GM19328 (cell line): Measurements from ENCODE around the gene SAV1.

Experiments used
- ATAC-seq: cut with Tn5 transposase; IDR thresholded peaks from one replicate; pipeline ENCODE4 v1.9.1; 2021; ENCODE audit warnings: mild to moderate bottlenecking, moderate library complexity; ENCODE audit not compliant: unreplicated experiment

SAV1 gene

GRCh38 chr14:50610465-50610864 is 57.6 kb downstream of the SAV1 start:
- no peak for ATAC-seq

DNA sequence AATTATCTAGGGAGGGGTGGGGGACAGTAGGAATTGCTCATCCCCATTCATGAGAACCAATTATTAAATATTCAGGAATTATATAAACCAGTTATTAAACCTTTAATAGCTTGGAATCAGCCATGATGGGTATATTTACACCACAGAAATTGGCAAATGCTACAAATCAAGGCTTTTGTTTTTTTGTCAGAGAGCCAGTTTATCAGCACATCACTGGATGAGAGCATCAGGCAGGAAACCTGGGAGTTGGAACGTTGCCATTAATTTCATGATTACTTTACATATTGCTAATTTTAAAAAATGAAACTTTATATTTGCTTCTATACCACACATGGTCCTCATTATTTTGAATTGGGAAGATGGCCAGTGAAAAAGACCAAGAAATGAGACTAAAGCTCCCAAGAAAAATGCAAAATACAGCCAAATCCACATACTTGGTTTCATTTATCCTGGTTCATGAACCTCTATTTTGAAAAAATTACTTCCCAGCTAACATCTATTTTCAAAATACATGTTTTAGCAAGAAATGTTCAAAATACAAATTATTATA is 59.7 kb downstream of the SAV1 start:
- no peak for ATAC-seq

GRCh38 chr14:50607761-50608160 is 60.3 kb downstream of the SAV1 start:
- ATAC-seq: no peak

DNA sequence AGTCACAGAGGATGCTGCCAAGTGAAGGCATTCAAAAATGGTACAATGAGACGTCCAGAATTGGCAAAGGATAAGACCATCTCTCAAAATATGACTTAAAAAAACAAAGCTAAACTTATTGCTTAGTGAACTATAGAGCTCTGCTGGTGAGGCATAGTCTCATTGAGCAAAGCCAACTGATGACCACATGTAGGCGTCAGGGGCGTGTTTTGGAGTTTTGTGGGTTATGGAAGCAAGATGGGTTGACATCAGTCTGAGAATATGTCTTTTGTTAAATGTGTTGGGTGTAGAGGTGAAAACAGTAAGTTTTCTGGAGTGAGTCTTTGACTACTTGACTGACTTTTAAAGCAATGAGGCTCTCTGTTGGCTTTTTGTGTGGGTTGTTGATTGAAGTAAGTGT is 60.9 kb downstream of the SAV1 start:
- ATAC-seq: no peak

DNA sequence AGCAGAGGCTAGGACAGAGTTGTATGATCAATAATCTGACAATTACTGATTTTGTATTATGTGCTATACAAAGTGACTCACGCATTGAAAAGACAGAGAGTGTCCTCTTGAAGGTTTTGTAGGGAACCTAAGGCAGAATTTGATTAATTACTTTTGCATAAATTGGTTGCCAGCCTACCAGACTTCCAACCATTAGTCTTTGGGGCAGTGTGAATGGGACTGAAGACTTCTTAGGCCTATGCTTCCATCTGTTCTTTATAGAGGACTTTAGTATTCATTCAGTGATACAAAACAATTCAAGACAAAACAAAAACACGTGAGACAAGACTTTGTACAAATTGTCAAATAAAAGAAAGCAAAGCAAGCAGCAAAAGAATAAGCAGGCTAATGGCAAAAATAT is 61.6 kb downstream of the SAV1 start:
- ATAC-seq: no peak

- no peak for ATAC-seq
These were observed 62.3 kb downstream of the SAV1 start for GRCh38 chr14:50605766-50606165.

DNA sequence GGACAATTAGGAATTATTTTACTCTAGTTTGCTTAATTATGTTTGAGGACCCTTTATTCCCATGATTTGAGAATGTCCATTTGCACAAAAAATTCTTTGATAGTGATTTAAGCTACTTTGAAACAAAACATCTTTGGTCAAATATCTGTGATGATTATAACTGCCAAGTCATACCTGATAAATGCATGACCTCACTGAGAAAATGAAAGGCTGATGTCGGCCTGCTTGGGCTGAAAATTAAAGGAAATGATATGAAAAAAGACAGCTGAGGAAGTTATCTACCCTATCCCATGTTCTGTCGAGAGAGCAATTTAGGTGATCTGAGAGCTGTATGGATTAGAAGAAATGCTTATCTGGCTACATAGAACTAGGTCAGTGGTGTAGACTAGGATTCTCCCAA is 64.5 kb downstream of the SAV1 start:
- no peak for ATAC-seq

GRCh38 chr14:50602035-50602434 is 66.1 kb downstream of the SAV1 start:
- no peak for ATAC-seq

GRCh38 chr14:50601394-50601793 is 66.7 kb downstream of the SAV1 start:
- ATAC-seq: no peak

- ATAC-seq: no peak
These were observed 67.3 kb downstream of the SAV1 start for GRCh38 chr14:50600849-50601248.

DNA sequence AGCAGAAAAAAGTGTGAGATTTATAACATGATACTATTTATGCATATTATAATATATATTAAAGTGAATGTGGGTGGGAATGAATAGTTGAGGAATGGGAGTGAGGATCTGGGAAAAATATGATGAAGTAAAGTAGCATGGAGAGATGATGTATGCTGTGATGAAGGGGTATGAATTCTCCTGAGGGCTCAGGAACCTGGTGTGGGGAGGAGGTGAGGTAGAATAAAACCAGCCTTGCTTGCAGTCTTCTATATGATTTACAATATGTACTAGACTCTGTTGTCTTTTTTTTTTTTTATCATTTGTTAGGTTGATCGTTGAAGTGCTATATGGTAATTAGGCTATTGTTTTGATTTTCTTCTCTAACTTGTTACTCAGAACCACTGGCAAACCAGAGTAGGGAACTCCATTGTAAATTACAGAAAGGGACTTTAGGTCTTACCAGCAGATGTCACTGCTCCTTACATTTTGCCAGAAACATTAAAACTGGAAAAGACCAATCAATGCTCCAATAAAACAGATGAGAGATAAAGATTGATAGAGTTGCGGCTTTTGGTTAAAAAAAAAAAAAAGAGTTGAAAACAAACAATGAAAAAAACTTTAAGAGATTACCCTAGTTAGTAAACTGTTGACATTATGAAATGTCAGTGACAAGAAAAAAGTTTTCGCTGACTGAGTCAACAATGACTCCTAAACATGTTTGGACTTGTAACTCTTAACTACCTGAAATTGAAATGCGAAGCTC is 68.2 kb downstream of the SAV1 start:
- ATAC-seq: no peak

GRCh38 chr14:50598765-50599164 is 69.3 kb downstream of the SAV1 start:
- ATAC-seq: no peak

- ATAC-seq: no peak
These were observed 73.4 kb downstream of the SAV1 start for GRCh38 chr14:50594577-50595316.

- no peak for ATAC-seq
These were observed 77.6 kb downstream of the SAV1 start for GRCh38 chr14:50590464-50590863.
